Measurements from ENCODE around the gene CACNB1. TPM values are rescaled to one million over a fixed set of nuclear protein-coding genes. Genes with fewer than 3 reads are reported as not detected.

Gene CACNB1
- total and polyA plus RNA-seq, 9 donors: 2.6 to 17.7 (median 9.2) TPM

GRCh38 chr17:39155654-39156053 is 41.8 kb downstream of the CACNB1 start:
- DNase-seq: no peak
- no peaks in the 10 kb centered on the region for H3K36me3 ChIP-seq
- TF ChIP-seq POLR2A (IDR thresholded peaks at IDR 0.05) (no peak), EP300 (IDR thresholded peaks at IDR 0.05) (no peak)
- no peak overlapping the region for H3K4me3 ChIP-seq
- intact Hi-C loops (cut with DNase I): loop anchor here in 2 of 4 donors (10.0 kb wide), 2 partner anchors 281 to 401 kb away; partner anchors contain the start of genes LASP1 (in 1 of the 2) and PSMB3 (in 1 of the 2)
- H3K27ac ChIP-seq: no peak overlapping the region
- H3K4me1 ChIP-seq (ENCODE audit: insufficient read depth): no peaks in the 10 kb centered on the region
- 44 to 77% (median 50%) methylated on average over 2 of the region's 2 CpGs for WGBS, 3 donors
- H3K9me3 ChIP-seq: no peaks in the 10 kb centered on the region
- H3K27me3 ChIP-seq: no peaks in the 10 kb centered on the region

DNA sequence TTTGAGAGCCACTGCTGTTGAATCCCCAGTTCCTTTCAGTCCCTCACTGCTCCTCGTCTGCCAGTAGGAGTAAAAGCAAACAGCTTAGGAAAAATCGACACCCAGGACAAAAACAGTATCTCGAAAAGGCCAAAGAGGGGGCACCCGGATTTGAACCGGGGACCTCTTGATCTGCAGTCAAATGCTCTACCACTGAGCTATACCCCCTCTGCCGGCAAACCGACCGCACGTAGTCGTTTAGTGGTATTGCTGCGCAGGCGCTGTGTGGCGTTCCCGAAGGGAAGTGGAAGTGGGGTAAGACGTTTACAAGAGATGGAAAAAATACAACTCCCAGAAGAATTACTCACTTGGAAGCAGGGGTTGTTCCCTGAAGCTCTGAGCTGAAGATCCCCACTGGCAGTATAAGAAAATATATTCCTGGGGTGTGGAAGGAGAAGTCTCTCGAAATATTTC is 43.8 kb downstream of the CACNB1 start:
- peak overlapping the region; percentile 91 to 95 for H3K27ac ChIP-seq
- no peaks in the 10 kb centered on the region for H3K9me3 ChIP-seq
- WGBS, 3 donors: 0% methylated on average over 16 of the region's 16 CpGs
- H3K36me3 ChIP-seq: no peaks in the 10 kb centered on the region
- DNase-seq: peak; percentile 92 to 95 (median 94)
- intact Hi-C loops (cut with DNase I): loop anchor here (2.0 to 10.0 kb wide), 9 partner anchors 51 to 399 kb away; partner anchors contain the start of genes LASP1 (in 1 of the 4) and PSMB3 (in 1 of the 4)
- H3K4me3 ChIP-seq: peak overlapping the region; percentile 68
- H3K4me1 ChIP-seq (ENCODE audit: insufficient read depth): no peaks in the 10 kb centered on the region
- TF ChIP-seq EP300 (IDR thresholded peaks at IDR 0.05) (no peak), POLR2A (IDR thresholded peaks at IDR 0.05) (peak; percentile 52)
- TF ChIP-seq, protein P1, sequence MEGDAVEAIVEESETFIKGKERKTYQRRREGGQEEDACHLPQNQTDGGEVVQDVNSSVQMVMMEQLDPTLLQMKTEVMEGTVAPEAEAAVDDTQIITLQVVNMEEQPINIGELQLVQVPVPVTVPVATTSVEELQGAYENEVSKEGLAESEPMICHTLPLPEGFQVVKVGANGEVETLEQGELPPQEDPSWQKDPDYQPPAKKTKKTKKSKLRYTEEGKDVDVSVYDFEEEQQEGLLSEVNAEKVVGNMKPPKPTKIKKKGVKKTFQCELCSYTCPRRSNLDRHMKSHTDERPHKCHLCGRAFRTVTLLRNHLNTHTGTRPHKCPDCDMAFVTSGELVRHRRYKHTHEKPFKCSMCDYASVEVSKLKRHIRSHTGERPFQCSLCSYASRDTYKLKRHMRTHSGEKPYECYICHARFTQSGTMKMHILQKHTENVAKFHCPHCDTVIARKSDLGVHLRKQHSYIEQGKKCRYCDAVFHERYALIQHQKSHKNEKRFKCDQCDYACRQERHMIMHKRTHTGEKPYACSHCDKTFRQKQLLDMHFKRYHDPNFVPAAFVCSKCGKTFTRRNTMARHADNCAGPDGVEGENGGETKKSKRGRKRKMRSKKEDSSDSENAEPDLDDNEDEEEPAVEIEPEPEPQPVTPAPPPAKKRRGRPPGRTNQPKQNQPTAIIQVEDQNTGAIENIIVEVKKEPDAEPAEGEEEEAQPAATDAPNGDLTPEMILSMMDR (IDR thresholded peaks at IDR 0.05): peak in 1 of 3 donors; percentile 60
- H3K27me3 ChIP-seq: no peaks in the 10 kb centered on the region

- TF ChIP-seq POLR2A (IDR thresholded peaks at IDR 0.05) (no peak), EP300 (IDR thresholded peaks at IDR 0.05) (no peak)
- TF ChIP-seq, protein P1 (IDR thresholded peaks at IDR 0.05): no peak
- Histone ChIP-seq H3K36me3 (no peaks in the 10 kb centered on the region), H3K27me3 (no peaks in the 10 kb centered on the region), H3K4me1 (ENCODE audit: insufficient read depth) (no peaks in the 10 kb centered on the region), H3K27ac (peak overlapping the region; percentile 55 to 63), H3K9me3 (no peaks in the 10 kb centered on the region), H3K4me3 (peak overlapping the region; percentile 68)
- 16% methylated on average over 24 to 25 of the region's 25 CpGs for WGBS, 3 donors
- intact Hi-C loops (cut with DNase I): loop anchor here (2.0 to 10.0 kb wide), 9 partner anchors 50 to 397 kb away; partner anchors contain the start of genes LASP1 (in 1 of the 4) and PSMB3 (in 1 of the 4)
- DNase-seq: peak; percentile 50 to 71 (median 64)
Measured at GRCh38 chr17:39151943-39152818, 45.3 kb downstream of the CACNB1 start.

GRCh38 chr17:39151150-39151942 is 46.1 kb downstream of the CACNB1 start, which contains the start of gene PLXDC1:
TSS of gene PLXDC1 (minus strand) at chr17:39151637. CDS start at chr17:39151437, 200 bp downstream.
- peak within 1 kb of the TSS; percentile 68 for H3K4me3 ChIP-seq
- H3K9me3 ChIP-seq: no peaks in the 10 kb centered on the region
- peak within 1 kb of the TSS; percentile 55 to 63 for H3K27ac ChIP-seq
- TF ChIP-seq EP300 (IDR thresholded peaks at IDR 0.05): no peak
- TF ChIP-seq, protein P1 (IDR thresholded peaks at IDR 0.05): no peak
- TF ChIP-seq POLR2A (IDR thresholded peaks at IDR 0.05): no peak
- no peaks in the 10 kb centered on the region for H3K27me3 ChIP-seq
- intact Hi-C loops (cut with DNase I): loop anchor here (5.0 to 10.0 kb wide), 7 partner anchors 49 to 397 kb away; partner anchors contain the start of genes LASP1 (in 1 of the 4) and PSMB3 (in 1 of the 4)
- no peaks in the 10 kb centered on the region for H3K4me1 ChIP-seq (ENCODE audit: insufficient read depth)
- peak in 2 of 5 donors; percentile 50 to 65 for DNase-seq
- 2 to 3% (median 2%) methylated on average over 23 to 67 of the region's 68 CpGs for WGBS, 3 donors
- H3K36me3 ChIP-seq: no peaks in the 10 kb centered on the region

All from ovary (tissue), 9 donors.